CD4-positive, alpha-beta T cell (primary cell): ENCODE data around the gene RCAN2. TPM values are rescaled to one million over a fixed set of nuclear protein-coding genes. Genes with fewer than 3 reads are reported as not detected.
"Not testable (repeated sequence)": the region's sequence is repeated elsewhere in the genome, so short reads cannot be mapped to it uniquely, and the experiment has no call there.

Source experiments
- ATAC-seq: fragments of 200-7000 bp; cut with Tn5 transposase; one replicate; pipeline ENCODE4 v1.10.0; 2022; ENCODE audit warnings: mild to moderate bottlenecking; ENCODE audit not compliant: poor library complexity
- CTCF ChIA-PET: fragments of 350-600 bp; sonication (Branson Sonifier 250); formaldehyde crosslinking; loops from one replicate; lab custom pipeline; 2021; ENCODE audit warnings: antibody characterized with exemption, inconsistent platforms; lab: Charles Lee
- POLR2A ChIA-PET: fragments of 350-600 bp; sonication (Branson Sonifier 250); formaldehyde crosslinking; loops from one replicate; lab custom pipeline; 2021; ENCODE audit warnings: antibody characterized with exemption, inconsistent platforms; lab: Charles Lee
- DNase-seq, 14 experiments: peaks; one replicate each; pipeline ENCODE4 v3.0.0-alpha.2; 2013 to 2020; ENCODE audit warnings: mixed read lengths in 2 of 14
- H3K27ac ChIP-seq, 2 donors: one replicate each; pipeline versions ENCODE4 v1.5.1 to v1.7.0; 2013; ENCODE audit warnings: low read length in 2 of 2, low read depth in 1 of 2, mild to moderate bottlenecking in 1 of 2
- H3K27me3 ChIP-seq, 2 experiments: 1 replicate in 1 of 2; 2 replicates in 1 of 2; pipeline versions ENCODE4 v1.6.1 to v1.7.0; 2013; ENCODE audit warnings: low read length in 2 of 2, control low read depth in 1 of 2, mild to moderate bottlenecking in 1 of 2, moderate library complexity in 1 of 2; ENCODE audit not compliant: insufficient read depth in 2 of 2, control insufficient read depth in 1 of 2
- H3K36me3 ChIP-seq: one replicate; pipeline ENCODE4 v1.6.1; 2013; ENCODE audit warnings: low read length, control low read depth; ENCODE audit not compliant: insufficient read depth
- H3K4me1 ChIP-seq: one replicate; pipeline ENCODE4 v1.6.1; 2013; ENCODE audit warnings: low read length, control low read depth; ENCODE audit not compliant: insufficient read depth
- H3K4me3 ChIP-seq: one replicate; pipeline ENCODE4 v1.5.1; 2013; ENCODE audit warnings: mild to moderate bottlenecking, low read length, moderate library complexity
- H3K9me3 ChIP-seq, 2 experiments: 1 replicate in 1 of 2; 2 replicates in 1 of 2; pipeline versions ENCODE4 v1.6.1 to v1.7.0; 2013; ENCODE audit warnings: low read length in 2 of 2, mild to moderate bottlenecking in 2 of 2, control low read depth in 1 of 2, moderate library complexity in 1 of 2; ENCODE audit not compliant: control insufficient read depth in 1 of 2, insufficient read depth in 1 of 2
- H3K27ac Mint-ChIP-seq: one replicate; pipeline ENCODE4 v1.8.0; 2020; ENCODE audit warnings: mixed read lengths
- H3K27me3 Mint-ChIP-seq: one replicate; pipeline ENCODE4 v1.8.0; 2021; ENCODE audit warnings: mixed read lengths
- H3K36me3 Mint-ChIP-seq: one replicate; pipeline ENCODE4 v1.8.0; 2021; ENCODE audit warnings: low read depth, mixed read lengths
- H3K4me1 Mint-ChIP-seq: one replicate; pipeline ENCODE4 v1.8.0; 2021; ENCODE audit warnings: low read depth, mixed read lengths
- H3K4me3 Mint-ChIP-seq: one replicate; pipeline ENCODE4 v1.8.0; 2020; ENCODE audit warnings: mild to moderate bottlenecking, mixed read lengths
- H3K9me3 Mint-ChIP-seq: one replicate; pipeline ENCODE4 v1.8.0; 2020; ENCODE audit warnings: mixed read lengths
- CTCF ChIP-seq: fragments of 200-600 bp; IDR thresholded peaks from one replicate; pipeline ENCODE4 v1.8.0; 2022; ENCODE audit warnings: antibody characterized with exemption, mild to moderate bottlenecking
- intact Hi-C, 2 experiments: fragments of 100-400 bp; cut with DNase I in 1 of 2; cut with micrococcal nuclease in 1 of 2; formaldehyde crosslinking; loops; one replicate each; pipeline versions ENCODE4 v1.15.1 to v1.9.0; 2023 to 2025; cut with DNase I, micrococcal nuclease
- total RNA-seq, 174 experiments: library from RNA in 2 of 174; stranded (reverse) in 2 of 174; gene quantifications; one replicate each; pipeline ENCODE4 v1.2.3 and lab custom pipeline; 2021 to 2026

Gene RCAN2
- total RNA-seq, 2 experiments from 2014 or later: not detected

GRCh38 chr6:46393161-46393939 lies 97.9 kb downstream of the RCAN2 start:
- H3K4me1 Mint-ChIP-seq: no peaks in the 10 kb centered on the region
- POLR2A ChIA-PET: no interaction called here
- intact Hi-C loops: no loop called here
- no peaks in the 10 kb centered on the region for H3K27me3 ChIP-seq
- H3K4me3 ChIP-seq: no peak overlapping the region
- no peak for DNase-seq
- no peak overlapping the region for H3K27ac ChIP-seq
- H3K4me1 ChIP-seq: no peaks in the 10 kb centered on the region
- H3K9me3 ChIP-seq: peaks cover 0 to 3% of the 10 kb centered on the region in 2 experiments
- H3K9me3 Mint-ChIP-seq: no peaks in the 10 kb centered on the region
- H3K36me3 ChIP-seq: no peaks in the 10 kb centered on the region
- peaks cover 5% of the 10 kb centered on the region for H3K27me3 Mint-ChIP-seq
- no peak for ATAC-seq
- H3K4me3 Mint-ChIP-seq: no peak overlapping the region
- no peak overlapping the region for H3K27ac Mint-ChIP-seq
- CTCF ChIA-PET: no interaction called here
- no peaks in the 10 kb centered on the region for H3K36me3 Mint-ChIP-seq
- no peak for TF ChIP-seq CTCF

- intact Hi-C loops: no loop called here
- no peaks in the 10 kb centered on the region for H3K4me1 Mint-ChIP-seq
- H3K4me1 ChIP-seq: no peaks in the 10 kb centered on the region
- no peak overlapping the region for H3K4me3 ChIP-seq
- peaks cover 5% of the 10 kb centered on the region for H3K27me3 Mint-ChIP-seq
- H3K27ac ChIP-seq: no peak overlapping the region
- H3K36me3 Mint-ChIP-seq: no peaks in the 10 kb centered on the region
- no peak for TF ChIP-seq CTCF
- peaks cover 0 to 3% of the 10 kb centered on the region in 2 experiments for H3K9me3 ChIP-seq
- no peak overlapping the region for H3K4me3 Mint-ChIP-seq
- no peak overlapping the region for H3K27ac Mint-ChIP-seq
- CTCF ChIA-PET: no interaction called here
- ATAC-seq: no peak
- H3K27me3 ChIP-seq: no peaks in the 10 kb centered on the region
- DNase-seq: no peak
- H3K36me3 ChIP-seq: no peaks in the 10 kb centered on the region
- no peaks in the 10 kb centered on the region for H3K9me3 Mint-ChIP-seq
- POLR2A ChIA-PET: no interaction called here
Measured at GRCh38 chr6:46392294-46392693, 99.0 kb downstream of the RCAN2 start.

GRCh38 chr6:46390153-46390876 lies 100.9 kb downstream of the RCAN2 start:
- H3K4me3 Mint-ChIP-seq: no peak overlapping the region
- intact Hi-C loops: no loop called here
- ChIA-PET POLR2A (no interaction called here), CTCF (no interaction called here)
- no peaks in the 10 kb centered on the region for H3K36me3 Mint-ChIP-seq
- H3K27ac ChIP-seq: no peak overlapping the region
- no peaks in the 10 kb centered on the region for H3K4me1 ChIP-seq
- TF ChIP-seq CTCF: no peak
- no peaks in the 10 kb centered on the region for H3K36me3 ChIP-seq
- no peaks in the 10 kb centered on the region for H3K9me3 Mint-ChIP-seq
- peaks cover 0 to 3% of the 10 kb centered on the region in 2 experiments for H3K9me3 ChIP-seq
- H3K27me3 ChIP-seq: no peaks in the 10 kb centered on the region
- peaks cover 5% of the 10 kb centered on the region for H3K27me3 Mint-ChIP-seq
- no peak for DNase-seq
- no peaks in the 10 kb centered on the region for H3K4me1 Mint-ChIP-seq
- no peak for ATAC-seq
- no peak overlapping the region for H3K4me3 ChIP-seq
- no peak overlapping the region for H3K27ac Mint-ChIP-seq

- H3K4me3 ChIP-seq, H3K36me3 ChIP-seq, intact Hi-C loops, H3K27ac Mint-ChIP-seq, H3K27ac ChIP-seq, H3K27me3 ChIP-seq, CTCF ChIA-PET, H3K4me3 Mint-ChIP-seq, ATAC-seq, POLR2A ChIA-PET, H3K4me1 ChIP-seq, H3K9me3 Mint-ChIP-seq, H3K36me3 Mint-ChIP-seq, H3K9me3 ChIP-seq, H3K4me1 Mint-ChIP-seq, DNase-seq: not testable (repeated sequence)
- H3K27me3 Mint-ChIP-seq: peaks cover 23% of the 10 kb centered on the region
Measured at GRCh38 chr6:46387728-46388127, 103.5 kb downstream of the RCAN2 start.
